Cardiac muscle cell (in vitro differentiated cells and primary cell): ENCODE data around the gene ELMOD1. TPM values are rescaled to one million over a fixed set of nuclear protein-coding genes. Genes with fewer than 3 reads are reported as not detected.
A peak's percentile ranks its signal among the peaks of the same experiment; 100 is the strongest.

Experiments used
- DNase-seq, 2 donors: peaks; one replicate each; pipeline versions ENCODE4 v3.0.0 to v3.0.0-alpha.2; 2010 to 2017; ENCODE audit warnings: low read depth in 1 of 2, low spot score in 1 of 2
- H3K27ac ChIP-seq: fragments of 200-600 bp; sonication (generic); 2 replicates; pipeline ENCODE4 v1.5.1; 2016
- H3K27me3 ChIP-seq: fragments of 200-600 bp; sonication (generic); 2 replicates; pipeline ENCODE4 v1.6.0; 2016; ENCODE audit warnings: control low read depth
- H3K36me3 ChIP-seq: fragments of 200-600 bp; sonication (generic); 2 replicates; pipeline ENCODE4 v1.5.1; 2016; ENCODE audit warnings: control low read depth
- H3K4me1 ChIP-seq: fragments of 200-600 bp; sonication (generic); 2 replicates; pipeline ENCODE4 v1.8.1; 2017; ENCODE audit warnings: low read depth, mild to moderate bottlenecking, mixed run types
- H3K4me3 ChIP-seq: fragments of 200-600 bp; sonication (generic); 2 replicates; pipeline ENCODE4 v1.5.1; 2016; ENCODE audit warnings: mild to moderate bottlenecking
- H3K9me3 ChIP-seq: fragments of 200-600 bp; sonication (generic); 2 replicates; pipeline ENCODE4 v1.5.1; 2017; ENCODE audit warnings: low read depth, mild to moderate bottlenecking, control low read depth
- CTCF ChIP-seq: IDR thresholded peaks from 2 replicates; pipeline ENCODE4 v1.5.1; 2012; ENCODE audit warnings: low read depth, mild to moderate bottlenecking, low read length
- polyA plus RNA-seq: library from polyadenylated mRNA; unstranded; fragments of >200 nt; fragmentation: Nextera tagmentation; extraction: Ambion mirVana; gene quantifications from 2 replicates; pipeline ENCODE4 v1.2.1, GENCODE V29; 2016
- total RNA-seq: library from RNA; depleted of rRNA; stranded (reverse); fragments of >200 nt; gene quantifications from 2 replicates; pipeline ENCODE4 v1.2.3, GENCODE V29; 2016

ELMOD1 gene
- total and polyA plus RNA-seq, 2 experiments from 2014 or later = 0.09 to 1.1 TPM

- no peaks in the 10 kb centered on the region for H3K4me1 ChIP-seq
- no peak overlapping the region for H3K27ac ChIP-seq
- peaks cover 50% of the 10 kb centered on the region for H3K27me3 ChIP-seq
- H3K4me3 ChIP-seq = no peak overlapping the region
- DNase-seq = peak; percentile 19 to 63
- H3K9me3 ChIP-seq = no peaks in the 10 kb centered on the region
- TF ChIP-seq CTCF = peak; percentile 54
- no peaks in the 10 kb centered on the region for H3K36me3 ChIP-seq
These were observed 7.5 kb downstream of the ELMOD1 start for GRCh38 chr11:107598225-107599139.

GRCh38 chr11:107605061-107606006, 14.4 kb downstream of the ELMOD1 start:
- H3K36me3 ChIP-seq = no peaks in the 10 kb centered on the region
- no peaks in the 10 kb centered on the region for H3K27me3 ChIP-seq
- H3K9me3 ChIP-seq = no peaks in the 10 kb centered on the region
- no peaks in the 10 kb centered on the region for H3K4me1 ChIP-seq
- no peak overlapping the region for H3K27ac ChIP-seq
- TF ChIP-seq CTCF = no peak
- DNase-seq = no peak
- H3K4me3 ChIP-seq = no peak overlapping the region

GRCh38 chr11:107606141-107606540, 15.2 kb downstream of the ELMOD1 start:
- Histone ChIP-seq H3K36me3 (no peaks in the 10 kb centered on the region), H3K4me1 (no peaks in the 10 kb centered on the region), H3K27ac (no peak overlapping the region), H3K9me3 (no peaks in the 10 kb centered on the region), H3K27me3 (no peaks in the 10 kb centered on the region), H3K4me3 (no peak overlapping the region)
- no peak for DNase-seq
- no peak for TF ChIP-seq CTCF

- Histone ChIP-seq H3K9me3 (no peaks in the 10 kb centered on the region), H3K4me3 (no peak overlapping the region), H3K27me3 (no peaks in the 10 kb centered on the region), H3K4me1 (no peaks in the 10 kb centered on the region), H3K27ac (no peak overlapping the region), H3K36me3 (no peaks in the 10 kb centered on the region)
- no peak for TF ChIP-seq CTCF
- no peak for DNase-seq
These were observed 17.9 kb downstream of the ELMOD1 start for GRCh38 chr11:107608809-107609208.

GRCh38 chr11:107609400-107610218, 18.7 kb downstream of the ELMOD1 start:
- H3K27me3 ChIP-seq = no peaks in the 10 kb centered on the region
- no peak for TF ChIP-seq CTCF
- H3K9me3 ChIP-seq = no peaks in the 10 kb centered on the region
- no peak for DNase-seq
- H3K4me3 ChIP-seq = no peak overlapping the region
- H3K27ac ChIP-seq = no peak overlapping the region
- no peaks in the 10 kb centered on the region for H3K36me3 ChIP-seq
- H3K4me1 ChIP-seq = no peaks in the 10 kb centered on the region
